Testis (tissue), 3 donors: ENCODE results near the gene IRF7. TPM values are rescaled to one million over a fixed set of nuclear protein-coding genes. Genes with fewer than 3 reads are reported as not detected.

ENCODE experiments used
- DNase-seq: peaks from one replicate; pipeline ENCODE4 v3.0.0-alpha.2; 2019
- H3K27ac ChIP-seq, 2 donors: fragments of 200-600 bp; sonication (generic); one replicate each; pipeline ENCODE4 v1.5.1; 2019
- H3K27me3 ChIP-seq: fragments of 200-600 bp; sonication (generic); one replicate; pipeline ENCODE4 v1.5.1; 2019
- H3K36me3 ChIP-seq: fragments of 200-600 bp; sonication (generic); one replicate; pipeline ENCODE4 v1.5.1; 2017; ENCODE audit warnings: low read depth; ENCODE audit errors: missing control alignments
- H3K4me1 ChIP-seq: fragments of 200-600 bp; sonication (generic); one replicate; pipeline ENCODE4 v1.5.1; 2019
- H3K4me3 ChIP-seq, 2 donors: fragments of 200-600 bp; sonication (generic); one replicate each; pipeline ENCODE4 v1.5.1; 2017 to 2019
- H3K9me3 ChIP-seq: fragments of 200-600 bp; sonication (generic); one replicate; pipeline ENCODE4 v1.5.1; 2017
- CTCF ChIP-seq, 3 experiments: fragments of 450-650 bp in 2 of 3; fragments of 200-600 bp in 1 of 3; sonication (generic) in 1 of 3; IDR thresholded peaks; one replicate each; pipeline ENCODE4 v1.5.1; 2016 to 2019; ENCODE audit warnings: antibody characterized with exemption in 3 of 3, mild to moderate bottlenecking in 2 of 3, moderate library complexity in 1 of 3
- POLR2A ChIP-seq: fragments of 450-650 bp; IDR thresholded peaks from one replicate; pipeline ENCODE4 v1.6.1; 2017; ENCODE audit warnings: antibody characterized with exemption, mild to moderate bottlenecking, moderate library complexity
- WGBS, 2 donors: methylation state at CpG; one replicate each; pipeline ENCODE4 v1.1.5; 2018; 5-methylcytosine and 5-hydroxymethylcytosine counted together
- intact Hi-C: fragments of 100-400 bp; cut with DNase I; formaldehyde crosslinking; loops from one replicate; pipeline ENCODE4 v1.15.1; 2023; ENCODE audit warnings: low total_unique reads
- polyA plus RNA-seq: library from polyadenylated mRNA; stranded (reverse); fragments of 350-450 nt; fragmentation: Illumina TruSeq; extraction: RNeasy Lipid Tissue Mini Kit (QIAGEN cat#74804); gene quantifications from one replicate; pipeline ENCODE4 v1.2.3, GENCODE V29; 2014; ENCODE audit warnings: low read depth, low replicate concordance; ENCODE audit not compliant: insufficient read depth
- total RNA-seq, 2 donors: library from RNA; depleted of rRNA; stranded (reverse); fragments of >200 nt; gene quantifications; one replicate each; pipeline ENCODE4 v1.2.3, GENCODE V29; 2016

The IRF7 gene
- total and polyA plus RNA-seq, 3 donors from 2014 or later, result 9.9 to 30.1 (median 13.0) TPM

GRCh38 chr11:617912-618682 lies 2.3 kb upstream of the IRF7 start:
- TF ChIP-seq CTCF (IDR thresholded peaks at IDR 0.05), result no peak
- TF ChIP-seq POLR2A, result no peak
- no peak overlapping the region for H3K4me3 ChIP-seq
- H3K27me3 ChIP-seq, result no peaks in the 10 kb centered on the region
- H3K9me3 ChIP-seq, result no peaks in the 10 kb centered on the region
- 73 to 94% methylated on average over 3 to 25 of the region's 25 CpGs for WGBS, 2 donors
- intact Hi-C loops, result no loop called here
- DNase-seq, result no peak
- H3K4me1 ChIP-seq, result peaks cover 14% of the 10 kb centered on the region
- no peaks in the 10 kb centered on the region for H3K36me3 ChIP-seq
- H3K27ac ChIP-seq, result no peak overlapping the region

GRCh38 chr11:617199-617911 lies 1.6 kb upstream of the IRF7 start:
- intact Hi-C loops, result no loop called here

GRCh38 chr11:616320-617198 lies 809 bp upstream of the IRF7 start:
- no peak for TF ChIP-seq POLR2A
- no peak for TF ChIP-seq CTCF (IDR thresholded peaks at IDR 0.05)
- Histone ChIP-seq H3K4me1 (peaks cover 20% of the 10 kb centered on the region), H3K27ac (peak overlapping the region; percentile 81 to 89), H3K4me3 (peak overlapping the region in 1 of 2 donors; percentile 80), H3K27me3 (no peaks in the 10 kb centered on the region), H3K36me3 (no peaks in the 10 kb centered on the region), H3K9me3 (no peaks in the 10 kb centered on the region)
- no peak for DNase-seq
- intact Hi-C loops, result no loop called here
- 73 to 81% methylated on average over 18 to 39 of the region's 39 CpGs for WGBS, 2 donors

More at GRCh38 chr11:617199-617911, 1.6 kb upstream of the IRF7 start:
- H3K27ac ChIP-seq, result no peak overlapping the region
- peaks cover 15% of the 10 kb centered on the region for H3K4me1 ChIP-seq
- WGBS, 2 donors, result 94% methylated on average over 36 to 57 of the region's 57 CpGs
- no peaks in the 10 kb centered on the region for H3K9me3 ChIP-seq
- H3K27me3 ChIP-seq, result no peaks in the 10 kb centered on the region
- TF ChIP-seq CTCF (IDR thresholded peaks at IDR 0.05), result no peak
- TF ChIP-seq POLR2A, result no peak
- H3K36me3 ChIP-seq, result no peaks in the 10 kb centered on the region
- no peak for DNase-seq
- H3K4me3 ChIP-seq, result no peak overlapping the region

GRCh38 chr11:614623-615503 lies 887 bp downstream of the IRF7 start:
- intact Hi-C loops, result no loop called here
- no peaks in the 10 kb centered on the region for H3K27me3 ChIP-seq
- H3K27ac ChIP-seq, result peak overlapping the region; percentile 81 to 89
- H3K4me1 ChIP-seq, result peaks cover 25% of the 10 kb centered on the region
- no peaks in the 10 kb centered on the region for H3K9me3 ChIP-seq
- H3K36me3 ChIP-seq, result no peaks in the 10 kb centered on the region
- peak overlapping the region; percentile 55 to 80 for H3K4me3 ChIP-seq
- TF ChIP-seq CTCF (IDR thresholded peaks at IDR 0.05) (no peak), POLR2A (no peak)
- no peak for DNase-seq
- WGBS, 2 donors, result 55 to 64% methylated on average over 20 to 67 of the region's 68 CpGs
